ENCODE data around the gene PDCD1. TPM values are rescaled to one million over a fixed set of nuclear protein-coding genes. Genes with fewer than 3 reads are reported as not detected.

PDCD1 gene
- total RNA-seq, 2 donors from 2014 or later, result 0.21 to 0.35 TPM

DNA sequence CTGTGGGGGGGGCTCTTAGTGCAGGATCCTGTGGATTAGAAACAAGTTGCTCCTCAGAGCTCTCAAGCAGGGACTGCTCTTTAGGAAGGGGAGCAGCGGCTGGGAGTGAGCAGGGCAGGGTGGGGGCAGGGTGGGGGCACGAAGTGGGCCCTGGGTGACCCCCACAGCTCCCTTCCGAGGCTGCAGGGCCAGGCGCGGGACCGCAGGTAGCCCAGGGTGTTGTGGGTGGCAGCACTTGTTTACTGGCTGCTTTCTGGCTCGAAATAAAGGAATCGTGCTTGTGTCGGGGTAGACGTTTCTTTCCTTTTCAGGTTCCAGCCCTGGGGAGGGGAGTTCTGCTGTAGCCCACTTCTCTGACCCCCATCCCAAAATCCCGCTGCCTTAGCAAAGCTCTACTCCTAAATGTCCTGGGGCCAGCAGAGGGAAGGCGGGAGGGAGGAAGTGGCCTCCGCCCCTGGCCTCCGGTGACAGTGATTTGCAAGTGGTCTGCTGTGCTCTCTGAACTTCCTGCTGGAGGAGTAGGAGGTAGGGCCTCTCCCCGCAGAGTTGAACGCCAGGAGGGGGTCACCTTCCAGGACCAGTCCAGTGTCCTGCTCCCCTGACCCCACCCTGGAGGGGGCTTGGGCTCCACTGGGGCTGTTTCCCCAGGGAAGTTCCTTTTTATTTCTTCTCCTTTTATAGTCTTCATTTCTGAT is 41.4 kb downstream of the PDCD1 start:
- Histone ChIP-seq H3K4me1 (peaks cover 4% of the 10 kb centered on the region), H3K9ac (ENCODE audit: low read depth in 2 of 2, low read length in 2 of 2) (no peak overlapping the region), H3K4me3 (no peak overlapping the region), H3K36me3 (no peaks in the 10 kb centered on the region), H3K27ac (no peak overlapping the region), H3K27me3 (no peaks in the 10 kb centered on the region), H3K9me3 (no peaks in the 10 kb centered on the region)
- no peak for TF ChIP-seq CTCF (IDR thresholded peaks at IDR 0.05)
- intact Hi-C loops (cut with DNase I), result no loop called here
- no peak for DNase-seq

DNA sequence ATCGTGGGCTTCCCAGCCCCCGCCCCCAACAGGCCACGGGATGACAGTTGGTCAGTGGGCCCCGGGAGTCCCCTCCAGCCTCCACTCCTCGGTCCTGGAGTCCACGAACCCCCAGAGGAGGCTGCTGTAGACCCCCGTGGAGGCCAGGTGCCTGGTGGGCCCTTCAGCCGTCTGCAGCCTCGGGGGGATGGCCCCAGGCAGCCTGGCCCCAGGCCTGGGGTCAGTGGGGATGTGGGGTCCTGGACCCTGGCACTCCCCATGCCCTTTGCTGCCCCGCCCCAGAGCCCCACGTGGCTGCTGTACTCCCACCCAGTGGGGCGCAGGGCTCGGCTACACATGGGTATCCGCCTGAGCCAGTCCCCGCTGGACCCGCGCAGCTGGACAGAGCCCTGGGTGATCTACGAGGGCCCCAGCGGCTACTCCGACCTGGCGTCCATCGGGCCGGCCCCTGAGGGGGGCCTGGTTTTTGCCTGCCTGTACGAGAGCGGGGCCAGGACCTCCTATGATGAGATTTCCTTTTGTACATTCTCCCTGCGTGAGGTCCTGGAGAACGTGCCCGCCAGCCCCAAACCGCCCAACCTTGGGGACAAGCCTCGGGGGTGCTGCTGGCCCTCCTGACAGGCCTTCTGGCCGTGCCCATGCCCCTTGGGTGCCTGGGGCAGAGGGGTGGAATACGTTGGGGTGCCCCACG is 42.1 kb downstream of the PDCD1 start:
- DNase-seq, result no peak
- H3K27ac ChIP-seq, result no peak overlapping the region
- no peaks in the 10 kb centered on the region for H3K36me3 ChIP-seq
- H3K4me3 ChIP-seq, result no peak overlapping the region
- no peak for TF ChIP-seq CTCF (IDR thresholded peaks at IDR 0.05)
- intact Hi-C loops (cut with DNase I), result no loop called here
- H3K27me3 ChIP-seq, result no peaks in the 10 kb centered on the region
- no peaks in the 10 kb centered on the region for H3K9me3 ChIP-seq
- no peak overlapping the region for H3K9ac ChIP-seq (ENCODE audit: low read depth in 2 of 2, low read length in 2 of 2)
- peaks cover 4% of the 10 kb centered on the region for H3K4me1 ChIP-seq

DNA sequence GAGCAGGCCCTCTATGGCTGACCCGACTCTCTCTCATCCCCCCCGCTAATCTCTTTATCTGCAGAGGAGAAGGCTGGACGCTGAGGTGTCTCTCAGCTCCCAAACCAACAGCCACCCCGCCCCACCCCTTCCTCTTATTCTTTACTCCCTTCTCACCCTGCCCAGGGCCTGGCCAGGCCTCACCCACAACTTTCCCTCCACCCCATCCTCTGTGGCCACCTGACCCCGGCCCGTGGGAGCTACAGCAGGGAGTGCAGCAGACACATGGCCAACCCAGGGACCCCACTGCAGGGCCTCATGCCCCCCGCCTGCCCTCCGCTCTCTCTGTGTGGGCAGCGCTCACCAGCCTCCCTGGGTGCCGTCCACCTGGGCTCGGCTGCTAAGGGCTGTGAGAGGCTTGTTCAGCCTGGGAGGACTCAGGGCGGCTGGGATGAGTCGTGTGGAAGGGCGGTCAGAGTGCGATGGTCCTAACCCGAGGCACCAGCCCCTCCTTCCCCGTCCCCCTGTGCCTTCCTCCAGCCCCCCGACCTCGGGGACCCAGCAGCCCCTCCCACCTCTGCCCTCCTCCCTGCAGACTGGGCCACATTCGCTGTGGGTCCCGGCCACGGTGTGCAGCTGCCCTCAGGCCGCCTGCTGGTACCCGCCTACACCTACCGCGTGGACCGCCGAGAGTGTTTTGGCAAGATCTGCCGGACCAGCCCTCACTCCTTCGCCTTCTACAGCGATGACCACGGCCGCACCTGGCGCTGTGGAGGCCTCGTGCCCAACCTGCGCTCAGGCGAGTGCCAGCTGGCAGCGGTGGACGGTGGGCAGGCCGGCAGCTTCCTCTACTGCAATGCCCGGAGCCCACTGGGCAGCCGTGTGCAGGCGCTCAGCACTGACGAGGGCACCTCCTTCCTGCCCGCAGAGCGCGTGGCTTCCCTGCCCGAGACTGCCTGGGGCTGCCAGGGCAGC is 42.9 kb downstream of the PDCD1 start:
- no peaks in the 10 kb centered on the region for H3K27me3 ChIP-seq
- intact Hi-C loops (cut with DNase I), result no loop called here
- no peak overlapping the region for H3K4me3 ChIP-seq
- H3K36me3 ChIP-seq, result no peaks in the 10 kb centered on the region
- DNase-seq, result peak; percentile 17
- TF ChIP-seq CTCF (IDR thresholded peaks at IDR 0.05), result no peak
- H3K9me3 ChIP-seq, result no peaks in the 10 kb centered on the region
- no peak overlapping the region for H3K9ac ChIP-seq (ENCODE audit: low read depth in 2 of 2, low read length in 2 of 2)
- no peak overlapping the region for H3K27ac ChIP-seq
- peaks cover 4% of the 10 kb centered on the region for H3K4me1 ChIP-seq

DNA sequence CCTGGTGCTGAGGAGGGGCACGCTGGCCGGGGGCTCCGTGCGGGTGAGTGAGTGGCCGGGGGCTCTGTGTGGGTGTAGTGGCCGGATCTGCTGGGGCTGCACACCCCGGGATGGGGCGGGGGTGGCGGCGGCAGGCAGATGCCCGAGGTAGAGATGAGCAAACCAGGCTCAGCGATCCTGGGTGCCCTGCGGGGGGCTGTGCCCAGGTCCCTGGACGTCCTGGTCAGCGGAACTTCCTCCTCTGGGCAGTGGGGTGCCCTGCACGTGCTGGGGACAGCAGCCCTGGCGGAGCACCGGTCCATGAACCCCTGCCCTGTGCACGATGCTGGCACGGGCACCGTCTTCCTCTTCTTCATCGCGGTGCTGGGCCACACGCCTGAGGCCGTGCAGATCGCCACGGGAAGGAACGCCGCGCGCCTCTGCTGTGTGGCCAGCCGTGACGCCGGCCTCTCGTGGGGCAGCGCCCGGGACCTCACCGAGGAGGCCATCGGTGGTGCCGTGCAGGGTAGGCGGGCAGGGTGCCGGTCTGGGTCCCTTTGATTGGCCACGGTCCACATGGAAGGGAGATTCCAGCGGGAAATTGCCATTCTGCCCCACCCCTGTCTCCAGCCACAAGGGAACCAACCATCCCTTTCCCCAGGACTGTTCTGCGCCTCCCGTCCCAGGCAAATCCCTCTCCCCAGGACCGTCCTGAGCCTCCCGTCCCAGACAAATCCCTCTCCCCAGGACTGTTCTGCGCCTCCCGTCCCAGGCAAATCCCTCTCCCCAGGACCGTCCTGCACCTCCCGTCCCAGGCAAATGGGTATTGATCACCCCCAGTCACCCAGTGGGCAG is 43.8 kb downstream of the PDCD1 start:
- Histone ChIP-seq H3K27ac (no peak overlapping the region), H3K9ac (ENCODE audit: low read depth in 2 of 2, low read length in 2 of 2) (no peak overlapping the region), H3K27me3 (no peaks in the 10 kb centered on the region), H3K36me3 (no peaks in the 10 kb centered on the region), H3K4me1 (peaks cover 4% of the 10 kb centered on the region), H3K9me3 (no peaks in the 10 kb centered on the region), H3K4me3 (no peak overlapping the region)
- no peak for DNase-seq
- intact Hi-C loops (cut with DNase I), result no loop called here
- no peak for TF ChIP-seq CTCF (IDR thresholded peaks at IDR 0.05)

DNA sequence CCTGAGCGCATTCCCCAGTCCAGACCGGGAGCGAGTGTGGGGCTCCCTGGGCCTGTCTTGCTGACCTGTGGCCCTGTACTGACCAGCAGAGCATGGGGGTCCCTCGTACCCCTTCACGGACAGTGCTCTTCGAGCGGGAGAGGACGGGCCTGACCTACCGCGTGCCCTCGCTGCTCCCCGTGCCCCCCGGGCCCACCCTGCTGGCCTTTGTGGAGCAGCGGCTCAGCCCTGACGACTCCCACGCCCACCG is 44.4 kb downstream of the PDCD1 start:
- intact Hi-C loops (cut with DNase I), result no loop called here
- Histone ChIP-seq H3K9ac (ENCODE audit: low read depth in 2 of 2, low read length in 2 of 2) (no peak overlapping the region), H3K9me3 (no peaks in the 10 kb centered on the region), H3K4me3 (no peak overlapping the region), H3K27me3 (no peaks in the 10 kb centered on the region), H3K4me1 (peaks cover 4% of the 10 kb centered on the region), H3K36me3 (no peaks in the 10 kb centered on the region), H3K27ac (no peak overlapping the region)
- TF ChIP-seq CTCF (IDR thresholded peaks at IDR 0.05), result no peak
- DNase-seq, result no peak
